ENCODE results near the gene RASAL2.

RASAL2 gene

GRCh38 chr1:178529364-178530036 lies 435.6 kb downstream of the RASAL2 start:
- DNase-seq, result no peak

- DNase-seq, result no peak
These were observed 436.1 kb downstream of the RASAL2 start for GRCh38 chr1:178530037-178530402.

- DNase-seq, result no peak
These were observed 436.6 kb downstream of the RASAL2 start for GRCh38 chr1:178530502-178530901.

- DNase-seq, result no peak
These were observed 438.0 kb downstream of the RASAL2 start for GRCh38 chr1:178531887-178532286.

- DNase-seq, result peak; percentile 90
These were observed 438.5 kb downstream of the RASAL2 start for GRCh38 chr1:178532392-178532791.

- peak; percentile 33 for DNase-seq
These were observed 439.4 kb downstream of the RASAL2 start for GRCh38 chr1:178533121-178533946.

All from hematopoietic multipotent progenitor cell treated with erythropoietin and hydrocortisone succinate and interleukin-3 and kit ligand, for 6 days (in vitro differentiated cells).